H9 (cell line): ENCODE results near the gene TRPV4. TPM values are rescaled to one million over a fixed set of nuclear protein-coding genes. Genes with fewer than 3 reads are reported as not detected.
A peak's percentile ranks its signal among the peaks of the same experiment; 100 is the strongest.

ENCODE experiments used
- DNase-seq: peaks from one replicate; pipeline ENCODE4 v3.0.0-alpha.2; 2017
- H2AFZ ChIP-seq: one replicate; pipeline ENCODE4 v1.6.1; 2013; ENCODE audit warnings: mild to moderate bottlenecking, low read length, control low read depth, moderate library complexity
- H2AK5ac ChIP-seq: 2 replicates; pipeline ENCODE4 v1.6.1; 2013; ENCODE audit warnings: low read length, control low read depth, mixed read lengths; ENCODE audit not compliant: insufficient read length
- H2BK120ac ChIP-seq: one replicate; pipeline ENCODE4 v1.6.1; 2013; ENCODE audit warnings: low read depth, mild to moderate bottlenecking, low read length, control low read depth, inconsistent platforms; ENCODE audit not compliant: poor library complexity, severe bottlenecking
- H2BK12ac ChIP-seq: 2 replicates; pipeline ENCODE4 v1.6.1; 2013; ENCODE audit warnings: low read length, control low read depth, mixed read lengths, low read depth; ENCODE audit not compliant: insufficient read length
- H2BK15ac ChIP-seq: 2 replicates; pipeline ENCODE4 v1.6.1; 2013; ENCODE audit warnings: low read depth, low read length, control low read depth
- H2BK20ac ChIP-seq: one replicate; pipeline ENCODE4 v1.6.1; 2013; ENCODE audit warnings: low read depth, mild to moderate bottlenecking, low read length, control low read depth, inconsistent platforms; ENCODE audit not compliant: poor library complexity, severe bottlenecking
- H2BK5ac ChIP-seq: 2 replicates; pipeline ENCODE4 v1.6.1; 2013; ENCODE audit warnings: low read length, control low read depth, mixed read lengths; ENCODE audit not compliant: insufficient read length
- H3K14ac ChIP-seq: 2 replicates; pipeline ENCODE4 v1.6.1; 2013; ENCODE audit warnings: low read length, control low read depth; ENCODE audit not compliant: insufficient read depth
- H3K18ac ChIP-seq: 2 replicates; pipeline ENCODE4 v1.6.1; 2013; ENCODE audit warnings: low read depth, mild to moderate bottlenecking, mixed read lengths, low read length, control low read depth; ENCODE audit not compliant: insufficient read length
- H3K23ac ChIP-seq: 2 replicates; pipeline ENCODE4 v1.6.1; 2013; ENCODE audit warnings: low read length, control low read depth, mixed read lengths, low read depth; ENCODE audit not compliant: insufficient read length
- H3K23me2 ChIP-seq: 2 replicates; pipeline ENCODE4 v1.6.1; 2013; ENCODE audit warnings: low read depth, mild to moderate bottlenecking, mixed read lengths, low read length, control low read depth; ENCODE audit not compliant: insufficient read length, poor library complexity, severe bottlenecking
- H3K27ac ChIP-seq: 2 replicates; pipeline ENCODE4 v1.5.1; 2013; ENCODE audit warnings: low read length, control low read depth, mixed read lengths, low read depth; ENCODE audit not compliant: insufficient read length
- H3K27me3 ChIP-seq: 2 replicates; pipeline ENCODE4 v1.6.1; 2013; ENCODE audit warnings: low read length, control low read depth, inconsistent platforms; ENCODE audit not compliant: insufficient read depth
- H3K4ac ChIP-seq: 2 replicates; pipeline ENCODE4 v1.6.1; 2013; ENCODE audit warnings: low read depth, mild to moderate bottlenecking, control low read depth, inconsistent platforms, low read length, moderate library complexity
- H3K4me1 ChIP-seq: 2 replicates; pipeline ENCODE4 v1.6.1; 2013; ENCODE audit warnings: low read length, control low read depth, inconsistent platforms; ENCODE audit not compliant: insufficient read depth
- H3K4me2 ChIP-seq: 2 replicates; pipeline ENCODE4 v1.6.1; 2013; ENCODE audit warnings: low read length, control low read depth, mixed read lengths; ENCODE audit not compliant: insufficient read length, insufficient read depth
- H3K56ac ChIP-seq: 2 replicates; pipeline ENCODE4 v1.6.1; 2013; ENCODE audit warnings: low read depth, mild to moderate bottlenecking, mixed read lengths, low read length, control low read depth; ENCODE audit not compliant: insufficient read length
- H3K79me1 ChIP-seq: 2 replicates; pipeline ENCODE4 v1.6.1; 2013; ENCODE audit warnings: low read depth, mild to moderate bottlenecking, moderate library complexity, low read length, control low read depth, inconsistent platforms; ENCODE audit not compliant: insufficient read depth, poor library complexity, severe bottlenecking
- H3K79me2 ChIP-seq: 2 replicates; pipeline ENCODE4 v1.6.1; 2013; ENCODE audit warnings: low read length, control low read depth, inconsistent platforms; ENCODE audit not compliant: insufficient read depth
- H3K9ac ChIP-seq: 2 replicates; pipeline ENCODE4 v1.6.1; 2013; ENCODE audit warnings: low read length, control low read depth, mixed read lengths; ENCODE audit not compliant: insufficient read length; ENCODE audit errors: extremely low read depth
- H3K9me3 ChIP-seq: one replicate; pipeline ENCODE4 v1.6.1; 2013; ENCODE audit warnings: low read depth, low read length, inconsistent platforms; ENCODE audit not compliant: control insufficient read depth
- H3T11ph ChIP-seq: one replicate; pipeline ENCODE4 v1.6.1; 2013; ENCODE audit warnings: mild to moderate bottlenecking, low read length, control low read depth, inconsistent platforms
- H4K20me1 ChIP-seq: one replicate; pipeline ENCODE4 v1.6.1; 2013; ENCODE audit not compliant: control insufficient read depth, insufficient read length, insufficient read depth
- H4K5ac ChIP-seq: 2 replicates; pipeline ENCODE4 v1.6.1; 2013; ENCODE audit warnings: low read depth, mild to moderate bottlenecking, mixed read lengths, low read length, control low read depth; ENCODE audit not compliant: insufficient read length
- H4K8ac ChIP-seq: replicated peaks from 2 replicates; pipeline ENCODE4 v1.6.1; 2013; ENCODE audit warnings: low read length, control low read depth, mixed read lengths, low read depth; ENCODE audit not compliant: insufficient read length
- H4K91ac ChIP-seq: 2 replicates; pipeline ENCODE4 v1.6.1; 2013; ENCODE audit warnings: low read depth, mild to moderate bottlenecking, moderate library complexity, mixed read lengths, low read length, control low read depth; ENCODE audit not compliant: insufficient read length
- H3K27ac Mint-ChIP-seq, 3 experiments: 2 replicates in 2 of 3; 3 replicates in 1 of 3; pipeline ENCODE4 v1.8.0; 2020 to 2021; ENCODE audit warnings: mixed read lengths in 3 of 3, mild to moderate bottlenecking in 1 of 3, moderate library complexity in 1 of 3
- H3K27me3 Mint-ChIP-seq: 2 replicates; pipeline ENCODE4 v1.8.0; 2021; ENCODE audit warnings: low read depth, mild to moderate bottlenecking, moderate library complexity, mixed read lengths
- H3K36me3 Mint-ChIP-seq, 3 experiments: 2 replicates in 2 of 3; 3 replicates in 1 of 3; pipeline ENCODE4 v1.8.0; 2020 to 2021; ENCODE audit warnings: low read depth in 3 of 3, mixed read lengths in 3 of 3; ENCODE audit not compliant: insufficient read depth in 1 of 3
- H3K4me1 Mint-ChIP-seq, 2 experiments: 2 replicates each; pipeline ENCODE4 v1.8.0; 2020; ENCODE audit warnings: mixed read lengths in 2 of 2
- H3K4me3 Mint-ChIP-seq, 2 experiments: 2 replicates in 1 of 2; 3 replicates in 1 of 2; pipeline ENCODE4 v1.8.0; 2020 to 2021; ENCODE audit warnings: mild to moderate bottlenecking in 2 of 2, mixed read lengths in 2 of 2, moderate library complexity in 1 of 2
- H3K9me3 Mint-ChIP-seq, 2 experiments: 2 replicates in 1 of 2; 3 replicates in 1 of 2; pipeline ENCODE4 v1.8.0; 2020; ENCODE audit warnings: mild to moderate bottlenecking in 2 of 2, mixed read lengths in 2 of 2, moderate library complexity in 1 of 2
- WGBS: extraction: QIAGEN DNeasy Blood & Tissue Kit; methylation state at CpG from one replicate; pipeline ENCODE4 v1.1.7; 2013; ENCODE audit warnings: missing lambda C conversion rate, low lambda C conversion rate, mixed read lengths; ENCODE audit not compliant: insufficient read length; ENCODE audit errors: extremely low coverage; 5-methylcytosine and 5-hydroxymethylcytosine counted together
- total RNA-seq: library from RNA; stranded (reverse); gene quantifications from 2 replicates; pipeline ENCODE4 v1.2.1, GENCODE V29; 2021
- TF ChIP-seq, protein P1 (sequence below): fragments of 200-600 bp; sonication (generic); conservative IDR thresholded peaks from 3 replicates; pipeline ENCODE4 v1.8.0; 2021; ENCODE audit warnings: antibody characterized with exemption, mild to moderate bottlenecking

Gene TRPV4
- total RNA-seq, 1 experiment from 2014 or later: 4.9 TPM

DNA sequence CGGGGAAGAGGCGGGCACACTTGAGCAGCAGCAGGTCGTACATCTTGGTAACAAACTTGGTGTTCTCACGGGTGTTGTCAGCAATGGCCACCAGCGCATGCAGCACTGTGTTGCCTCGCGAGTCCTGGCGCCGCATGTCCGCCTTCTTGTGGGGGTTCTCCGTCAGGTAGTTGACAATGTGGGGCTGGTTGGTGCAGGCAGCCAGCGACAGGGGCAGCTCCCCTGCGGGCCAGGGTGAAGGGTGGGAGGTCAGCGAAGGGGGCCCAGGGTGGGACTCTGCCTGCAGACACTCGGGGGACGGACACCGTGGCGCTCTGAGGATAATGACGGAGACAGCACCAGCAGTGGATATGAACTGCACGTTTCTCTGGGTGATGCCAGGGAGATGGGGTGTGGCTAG is 34.5 kb downstream of the TRPV4 start:
- no CpG with 5 or more reads among the region's 20 CpGs for WGBS
- no peak for DNase-seq
- no peak overlapping the region for H3K23ac ChIP-seq
- H3K56ac ChIP-seq: no peak overlapping the region
- no peak overlapping the region for H2AFZ ChIP-seq
- no peak overlapping the region for H2BK5ac ChIP-seq
- H3K27ac ChIP-seq: no peak overlapping the region
- H2BK120ac ChIP-seq: no peak overlapping the region
- TF ChIP-seq, protein P1, sequence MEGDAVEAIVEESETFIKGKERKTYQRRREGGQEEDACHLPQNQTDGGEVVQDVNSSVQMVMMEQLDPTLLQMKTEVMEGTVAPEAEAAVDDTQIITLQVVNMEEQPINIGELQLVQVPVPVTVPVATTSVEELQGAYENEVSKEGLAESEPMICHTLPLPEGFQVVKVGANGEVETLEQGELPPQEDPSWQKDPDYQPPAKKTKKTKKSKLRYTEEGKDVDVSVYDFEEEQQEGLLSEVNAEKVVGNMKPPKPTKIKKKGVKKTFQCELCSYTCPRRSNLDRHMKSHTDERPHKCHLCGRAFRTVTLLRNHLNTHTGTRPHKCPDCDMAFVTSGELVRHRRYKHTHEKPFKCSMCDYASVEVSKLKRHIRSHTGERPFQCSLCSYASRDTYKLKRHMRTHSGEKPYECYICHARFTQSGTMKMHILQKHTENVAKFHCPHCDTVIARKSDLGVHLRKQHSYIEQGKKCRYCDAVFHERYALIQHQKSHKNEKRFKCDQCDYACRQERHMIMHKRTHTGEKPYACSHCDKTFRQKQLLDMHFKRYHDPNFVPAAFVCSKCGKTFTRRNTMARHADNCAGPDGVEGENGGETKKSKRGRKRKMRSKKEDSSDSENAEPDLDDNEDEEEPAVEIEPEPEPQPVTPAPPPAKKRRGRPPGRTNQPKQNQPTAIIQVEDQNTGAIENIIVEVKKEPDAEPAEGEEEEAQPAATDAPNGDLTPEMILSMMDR: no peak
- Mint-ChIP-seq H3K9me3 (no peaks in the 10 kb centered on the region), H3K27me3 (no peaks in the 10 kb centered on the region), H3K4me3 (no peak overlapping the region), H3K27ac (peak overlapping the region in 1 of 3 experiments; percentile 70; a peak in 2 of 7 replicates), H3K36me3 (peaks cover 0 to 9% (median 0%) of the 10 kb centered on the region in 3 experiments; a peak in 1 of 7 replicates), H3K4me1 (peaks cover 0 to 4% of the 10 kb centered on the region in 2 experiments; a peak in 2 of 4 replicates)
- H3K79me2 ChIP-seq: no peaks in the 10 kb centered on the region
- H2BK20ac ChIP-seq: no peak overlapping the region
- no peaks in the 10 kb centered on the region for H3K9me3 ChIP-seq
- H3K79me1 ChIP-seq: no peaks in the 10 kb centered on the region
- H3K4ac ChIP-seq: no peak overlapping the region
- H3K9ac ChIP-seq: no peak overlapping the region
- no peaks in the 10 kb centered on the region for H3K23me2 ChIP-seq
- no peak overlapping the region for H2BK15ac ChIP-seq
- no peak overlapping the region for H2AK5ac ChIP-seq
- no peak overlapping the region for H4K5ac ChIP-seq
- no peak overlapping the region; the same call in 1 of the 2 replicates for H3K14ac ChIP-seq
- H4K8ac ChIP-seq: no peak overlapping the region
- no peaks in the 10 kb centered on the region for H3K27me3 ChIP-seq
- no peak overlapping the region for H3K18ac ChIP-seq
- peaks cover 2% of the 10 kb centered on the region for H4K20me1 ChIP-seq
- no peak overlapping the region for H4K91ac ChIP-seq
- no peaks in the 10 kb centered on the region for H3K4me1 ChIP-seq
- no peak overlapping the region for H2BK12ac ChIP-seq
- H3K4me2 ChIP-seq: no peak overlapping the region
- H3T11ph ChIP-seq: no peak overlapping the region
